SH-SY5Y (cell line): Measurements from ENCODE around the gene RAB3C.

Source experiments
- GATA2 ChIP-seq: IDR thresholded peaks from 2 replicates; pipeline ENCODE4 v1.6.1; 2011; ENCODE audit warnings: mild to moderate bottlenecking, low read depth, low read length
- GATA3 ChIP-seq: IDR thresholded peaks from 2 replicates; pipeline ENCODE4 v1.6.1; 2011; ENCODE audit warnings: low read depth, mild to moderate bottlenecking, low read length, moderate library complexity

DNA sequence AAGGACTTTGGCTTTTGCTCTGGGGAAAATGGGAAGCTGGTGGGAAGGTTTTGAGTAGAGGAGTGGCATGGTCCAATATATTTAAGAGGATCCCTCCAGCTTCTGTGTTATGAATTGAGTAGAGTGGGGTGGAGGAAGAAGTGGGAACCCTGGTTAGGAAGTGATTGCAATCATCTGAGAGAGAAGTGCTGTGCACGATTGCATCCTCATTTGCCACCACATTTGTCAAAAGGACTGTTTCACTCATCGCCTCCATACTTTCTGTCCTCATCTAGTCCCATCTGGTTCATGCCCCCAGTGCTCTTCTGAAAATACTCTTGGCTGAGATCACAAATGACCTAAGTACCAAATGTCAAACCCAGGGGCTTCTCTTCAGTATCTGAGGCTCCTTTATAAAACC lies 192.1 kb downstream of the RAB3C start:
- TF ChIP-seq GATA3 (no peak), GATA2 (no peak)
